ENCODE measurements around the gene BCAT1.
A peak's percentile ranks its signal among the peaks of the same experiment; 100 is the strongest.
"Not testable (repeated sequence)": the region's sequence is repeated elsewhere in the genome, so short reads cannot be mapped to it uniquely, and the experiment has no call there.

Gene BCAT1

GRCh38 chr12:24821691-24822090 lies 127.2 kb downstream of the BCAT1 start:
- peak; percentile 39 to 77 for DNase-seq (ENCODE audit: low read depth in 2 of 2)
- TF ChIP-seq CTCF (IDR thresholded peaks at IDR 0.05; ENCODE audit: low read depth, low read length), result no peak
- H3K4me3 ChIP-seq (replicated peaks in 1 of 2; ENCODE audit: low read depth in 2 of 2, low read length in 2 of 2), result no peak overlapping the region

- DNase-seq (ENCODE audit: low read depth in 2 of 2), result peak; percentile 42 to 92
- no peak for TF ChIP-seq CTCF (IDR thresholded peaks at IDR 0.05; ENCODE audit: low read depth, low read length)
- H3K4me3 ChIP-seq (replicated peaks in 1 of 2; ENCODE audit: low read depth in 2 of 2, low read length in 2 of 2), result no peak overlapping the region
Measured at GRCh38 chr12:24820872-24821271, 128.0 kb downstream of the BCAT1 start.

- no peak overlapping the region for H3K4me3 ChIP-seq (replicated peaks in 1 of 2; ENCODE audit: low read depth in 2 of 2, low read length in 2 of 2)
- TF ChIP-seq CTCF (IDR thresholded peaks at IDR 0.05; ENCODE audit: low read depth, low read length), result no peak
- DNase-seq (ENCODE audit: low read depth in 2 of 2), result no peak
Measured at GRCh38 chr12:24818351-24818750, 130.6 kb downstream of the BCAT1 start.

GRCh38 chr12:24815114-24815423 lies 133.8 kb downstream of the BCAT1 start:
- H3K4me3 ChIP-seq (replicated peaks in 1 of 2; ENCODE audit: low read depth in 2 of 2, low read length in 2 of 2), result no peak overlapping the region
- no peak for DNase-seq (ENCODE audit: low read depth in 2 of 2)
- TF ChIP-seq CTCF (IDR thresholded peaks at IDR 0.05; ENCODE audit: low read depth, low read length), result no peak

- TF ChIP-seq CTCF (IDR thresholded peaks at IDR 0.05; ENCODE audit: low read depth, low read length), result no peak
- no peak overlapping the region for H3K4me3 ChIP-seq (replicated peaks in 1 of 2; ENCODE audit: low read depth in 2 of 2, low read length in 2 of 2)
- no peak for DNase-seq (ENCODE audit: low read depth in 2 of 2)
Measured at GRCh38 chr12:24814379-24815113, 134.4 kb downstream of the BCAT1 start.

GRCh38 chr12:24810378-24810777 lies 138.5 kb downstream of the BCAT1 start:
- no peak for DNase-seq (ENCODE audit: low read depth in 2 of 2)
- no peak overlapping the region for H3K4me3 ChIP-seq (replicated peaks in 1 of 2; ENCODE audit: low read depth in 2 of 2, low read length in 2 of 2)
- no peak for TF ChIP-seq CTCF (IDR thresholded peaks at IDR 0.05; ENCODE audit: low read depth, low read length)

GRCh38 chr12:24809306-24809705 lies 139.6 kb downstream of the BCAT1 start:
- not testable (repeated sequence) for DNase-seq (ENCODE audit: low read depth in 2 of 2); H3K4me3 ChIP-seq (replicated peaks in 1 of 2; ENCODE audit: low read depth in 2 of 2, low read length in 2 of 2)
